ENCODE measurements around the gene ZNF445. TPM values are rescaled to one million over a fixed set of nuclear protein-coding genes. Genes with fewer than 3 reads are reported as not detected.
"Not testable (repeated sequence)": the region's sequence is repeated elsewhere in the genome, so short reads cannot be mapped to it uniquely, and the experiment has no call there.

Gene ZNF445
- total RNA-seq = 10.5 TPM

DNA sequence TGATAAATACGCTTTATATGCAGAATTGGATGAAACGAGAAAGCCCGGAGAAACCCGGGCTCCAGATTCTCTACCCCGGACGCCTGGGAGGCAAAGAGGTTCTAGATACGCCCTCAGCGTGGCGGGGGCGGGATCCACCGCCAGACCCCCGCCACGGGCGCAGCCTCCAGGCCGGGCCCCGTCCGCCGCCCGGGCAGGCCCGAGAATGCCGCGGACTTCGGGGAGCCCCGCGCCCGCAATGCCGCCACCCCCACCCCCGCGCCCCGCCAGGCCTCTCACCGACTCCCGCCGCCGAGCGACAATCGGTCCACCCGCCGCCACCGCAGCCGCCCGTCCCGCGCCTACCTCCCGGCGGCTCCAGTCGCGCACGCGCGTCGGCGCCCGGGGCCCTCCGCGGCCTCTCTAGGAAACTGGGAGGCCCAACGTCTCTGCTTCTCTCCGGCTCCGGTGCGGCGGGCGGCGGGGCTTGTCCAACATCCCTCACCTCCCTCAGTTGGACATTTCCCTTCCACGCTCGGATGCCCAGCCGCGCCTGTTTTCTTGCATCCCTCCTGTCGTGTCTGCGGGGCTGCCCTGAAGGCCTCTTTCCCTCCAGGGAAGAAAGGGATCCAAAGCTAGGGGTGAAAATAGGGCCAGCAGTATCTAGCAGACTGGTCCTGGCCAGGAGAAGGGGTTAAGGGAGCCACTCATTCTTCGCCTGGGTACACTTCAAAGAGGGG is at the start of gene ZNF445:
TSS of gene ZNF445 (minus strand) at position 359 of the 719 bp plus-strand sequence. CDS start 22,121 bp downstream, outside the sequence.
- peak; percentile 45 to 85 (median 79) for DNase-seq (ENCODE audit: low read depth in 2 of 3, low spot score in 2 of 3)

DNA sequence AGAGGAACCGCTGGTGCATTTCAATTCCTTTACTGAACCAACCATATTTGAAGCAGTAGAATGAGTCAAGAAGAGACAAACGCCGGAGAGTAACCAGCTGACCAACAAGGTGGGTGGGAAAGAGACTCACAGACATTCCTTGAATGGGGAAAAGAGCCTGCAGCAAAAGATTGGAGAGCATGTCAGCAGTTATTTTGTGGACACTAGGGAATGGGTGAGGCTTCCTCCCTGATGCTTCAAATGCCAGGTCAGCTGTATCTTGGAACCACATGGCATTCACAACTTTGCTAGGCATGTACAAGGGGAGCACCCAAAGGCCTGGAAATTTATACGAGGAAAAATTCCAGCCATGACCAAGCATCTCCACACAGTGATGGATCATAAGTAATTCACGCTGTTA is 47.6 kb upstream of the ZNF445 start:
- no peak for DNase-seq (ENCODE audit: low read depth in 2 of 3, low spot score in 2 of 3)

DNA sequence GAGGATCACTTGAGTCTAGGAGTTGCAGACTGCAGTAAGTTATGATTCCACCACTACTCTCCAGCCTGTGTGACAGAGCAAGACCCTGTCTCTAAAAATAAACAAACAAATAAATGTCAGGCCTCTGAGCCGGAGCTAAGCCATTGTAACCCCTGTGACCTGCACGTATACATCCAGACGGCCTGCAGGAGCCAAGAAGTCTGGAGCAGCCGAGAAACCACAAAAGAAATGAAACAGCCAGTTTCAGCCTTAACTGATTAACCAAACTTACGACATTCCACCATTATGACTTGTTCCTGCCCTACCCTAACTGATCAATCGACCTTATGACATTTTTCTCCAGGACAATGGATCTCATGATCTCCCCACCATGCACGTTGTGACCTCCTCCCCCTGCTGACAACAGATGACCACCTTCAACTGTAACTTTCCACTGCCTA is 45.0 kb upstream of the ZNF445 start:
- no peak for DNase-seq (ENCODE audit: low read depth in 2 of 3, low spot score in 2 of 3)

DNA sequence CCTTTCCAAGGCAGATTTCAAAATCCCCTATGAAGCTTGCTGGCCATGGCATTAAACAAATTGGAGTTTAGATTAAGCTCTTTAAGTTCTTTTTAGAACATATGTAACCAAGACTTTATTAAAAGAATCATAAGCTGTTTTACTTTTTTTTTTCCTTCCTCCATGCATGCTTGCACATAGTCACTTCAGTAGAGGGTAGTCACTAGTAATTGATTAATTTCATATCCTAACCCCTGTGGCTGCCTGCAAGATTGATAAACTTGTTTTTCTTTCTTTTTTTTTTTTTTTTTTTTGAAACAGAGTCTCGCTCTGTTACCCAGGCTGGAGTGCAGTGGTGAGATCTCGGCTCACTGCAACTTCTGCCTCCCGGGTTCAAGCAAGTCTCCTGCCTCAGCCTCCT is 44.3 kb upstream of the ZNF445 start:
- DNase-seq (ENCODE audit: low read depth in 2 of 3, low spot score in 2 of 3) = no peak

DNA sequence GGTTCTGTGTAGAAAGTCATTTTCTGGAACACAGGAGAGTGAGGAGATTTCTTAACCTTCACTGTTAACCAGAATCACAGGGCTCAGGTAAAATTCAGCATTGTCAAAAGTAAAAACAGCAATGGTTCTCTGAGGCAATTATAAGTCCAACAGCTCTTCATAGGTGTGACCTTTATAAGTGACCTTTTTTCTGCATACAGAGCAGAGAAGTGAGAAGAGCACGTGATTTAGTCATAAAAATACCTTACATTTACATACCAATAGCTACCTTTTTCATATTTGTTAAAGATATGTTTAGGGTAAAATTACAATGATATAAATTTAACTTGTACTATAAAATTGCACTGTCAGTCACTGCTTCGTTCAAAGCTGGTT is 41.3 kb upstream of the ZNF445 start:
- no peak for DNase-seq (ENCODE audit: low read depth in 2 of 3, low spot score in 2 of 3)

DNA sequence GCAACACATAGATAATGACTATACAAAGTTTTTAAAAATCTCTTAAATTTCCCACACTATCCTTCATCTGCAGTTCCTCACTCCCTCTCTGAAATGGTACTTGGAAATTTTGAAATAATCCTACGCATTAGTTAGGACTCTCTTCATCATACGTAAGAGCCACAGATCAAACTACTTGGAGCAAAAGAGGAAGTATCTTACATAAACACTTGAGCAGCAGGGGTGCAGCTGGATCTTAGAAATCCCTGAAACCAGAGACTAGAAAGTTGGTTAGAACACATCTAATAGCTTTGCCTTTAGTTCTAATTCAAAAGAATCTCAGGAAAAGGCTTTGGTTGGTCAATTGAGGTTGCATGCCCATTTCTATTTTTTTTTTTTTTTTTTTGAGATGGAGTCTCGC is 38.8 kb upstream of the ZNF445 start:
- peak in 2 of 3 donors; percentile 33 to 79 for DNase-seq (ENCODE audit: low read depth in 2 of 3, low spot score in 2 of 3)

DNA sequence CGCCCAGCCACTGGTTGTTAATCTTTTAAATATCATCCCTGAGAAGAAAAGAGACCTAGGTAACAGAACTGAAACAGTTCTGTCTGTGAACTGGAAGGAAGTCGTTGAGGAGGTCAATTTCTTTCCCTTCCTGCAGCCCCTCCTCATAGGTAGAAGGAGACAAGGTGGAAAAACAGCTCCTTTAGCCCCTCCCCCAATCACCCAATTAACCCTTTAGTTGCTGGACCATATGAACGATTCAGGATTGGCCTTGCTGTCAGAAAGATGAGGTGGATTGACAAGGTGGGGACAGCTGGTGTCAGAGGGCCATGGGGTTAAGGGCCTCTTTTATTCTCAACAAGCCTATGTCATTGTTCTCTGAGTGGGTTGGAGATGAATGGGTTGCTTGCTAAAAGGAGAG is 36.0 kb upstream of the ZNF445 start:
- no peak for DNase-seq (ENCODE audit: low read depth in 2 of 3, low spot score in 2 of 3)

DNA sequence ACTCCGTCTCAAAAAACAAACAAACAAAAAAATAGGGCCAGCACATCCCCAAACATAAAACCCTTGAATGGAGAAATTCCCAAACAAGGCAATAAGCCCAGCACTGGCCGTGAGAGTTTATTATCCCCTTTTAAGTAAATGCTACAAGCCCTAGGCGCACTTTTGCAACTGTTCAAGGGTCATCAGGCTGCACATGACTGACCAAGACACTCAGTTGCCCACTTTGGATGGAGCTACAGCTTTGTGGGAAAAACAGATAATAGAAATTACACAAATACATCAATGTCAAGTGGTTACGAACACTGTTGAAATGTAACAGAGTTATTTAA is 33.7 kb upstream of the ZNF445 start:
- no peak for DNase-seq (ENCODE audit: low read depth in 2 of 3, low spot score in 2 of 3)

DNA sequence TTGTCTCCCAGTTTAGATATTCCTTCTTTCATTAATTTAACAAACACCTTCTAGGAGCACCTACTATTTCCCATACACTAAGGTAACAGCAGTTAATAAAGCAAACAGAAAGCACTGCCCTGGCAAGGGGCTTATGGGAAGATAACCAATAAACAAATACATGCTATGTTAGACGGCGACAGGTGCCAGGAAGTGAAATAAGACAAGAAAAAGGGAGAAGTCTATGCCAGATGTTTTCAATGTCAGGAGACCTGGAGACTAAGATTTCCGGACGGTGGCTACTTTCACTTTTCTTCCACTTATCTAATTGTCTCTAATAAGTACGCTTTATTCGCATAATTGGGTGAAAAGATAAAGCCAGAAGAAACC is 32.5 kb upstream of the ZNF445 start:
- DNase-seq (ENCODE audit: low read depth in 2 of 3, low spot score in 2 of 3) = peak in 2 of 3 donors; percentile 58 to 82

DNA sequence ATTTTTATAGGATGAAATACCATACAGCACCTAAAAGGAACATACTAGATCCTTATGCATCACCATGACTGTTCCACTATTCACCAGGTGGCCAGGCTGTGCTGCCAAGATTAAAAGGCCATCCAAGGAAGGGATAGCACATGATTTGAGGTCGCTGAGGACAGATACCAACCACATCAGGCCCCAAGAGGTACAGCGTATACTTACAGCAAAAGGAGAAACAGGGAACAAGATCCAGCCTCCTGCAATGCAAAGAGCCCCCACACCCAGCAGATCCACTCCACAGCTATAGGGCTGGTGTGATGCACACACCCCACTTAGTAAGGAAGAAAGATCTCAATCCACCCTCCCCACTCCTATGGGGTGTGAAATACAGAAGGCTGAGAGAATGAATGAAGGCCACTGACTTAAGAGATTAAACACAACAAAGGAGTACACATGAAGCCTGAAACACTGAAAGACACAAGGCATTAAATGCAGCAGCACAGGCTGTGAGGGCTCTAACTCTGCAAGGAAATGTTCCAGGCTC is 32.0 kb upstream of the ZNF445 start:
- peak in 2 of 3 donors; percentile 19 to 46 for DNase-seq (ENCODE audit: low read depth in 2 of 3, low spot score in 2 of 3)

DNA sequence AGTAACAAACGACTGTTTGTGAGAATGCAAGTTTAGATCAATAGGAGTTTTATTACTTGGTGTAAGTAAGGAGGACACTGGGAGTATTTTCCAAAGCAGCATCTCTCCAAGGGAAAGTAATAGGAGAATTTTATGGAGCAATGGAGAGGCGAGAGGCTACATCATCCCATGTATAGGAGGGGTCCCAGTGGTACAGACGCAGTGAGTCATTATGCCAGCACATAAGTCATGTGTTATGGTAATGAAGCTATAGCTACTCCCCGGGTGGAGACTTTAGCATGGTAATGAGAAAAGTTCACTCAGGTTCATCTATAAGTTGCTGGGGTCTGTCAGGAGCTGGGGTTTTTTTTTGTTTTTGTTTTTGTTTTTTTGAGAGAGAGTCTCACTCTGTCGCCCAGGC is 29.5 kb upstream of the ZNF445 start:
- DNase-seq (ENCODE audit: low read depth in 2 of 3, low spot score in 2 of 3) = no peak

DNA sequence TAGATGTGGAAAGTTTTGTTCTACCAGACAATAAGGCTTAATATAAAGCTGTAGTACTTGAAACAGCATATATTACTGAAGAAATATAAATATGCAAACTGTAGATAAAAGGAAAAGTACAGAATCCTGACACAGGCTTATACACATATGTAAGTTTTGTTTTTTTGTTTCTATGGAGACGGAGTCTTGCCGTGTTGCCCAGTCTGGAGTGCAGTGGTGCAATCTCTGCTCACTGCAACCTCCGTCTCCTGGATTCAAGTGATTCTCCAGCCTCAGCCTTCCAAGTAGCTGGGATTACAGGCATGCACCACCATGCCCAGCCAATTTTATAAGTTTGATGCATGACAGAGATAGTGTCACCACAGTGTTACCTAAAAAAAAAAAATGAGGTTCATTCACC is 29.1 kb upstream of the ZNF445 start:
- no peak for DNase-seq (ENCODE audit: low read depth in 2 of 3, low spot score in 2 of 3)

DNA sequence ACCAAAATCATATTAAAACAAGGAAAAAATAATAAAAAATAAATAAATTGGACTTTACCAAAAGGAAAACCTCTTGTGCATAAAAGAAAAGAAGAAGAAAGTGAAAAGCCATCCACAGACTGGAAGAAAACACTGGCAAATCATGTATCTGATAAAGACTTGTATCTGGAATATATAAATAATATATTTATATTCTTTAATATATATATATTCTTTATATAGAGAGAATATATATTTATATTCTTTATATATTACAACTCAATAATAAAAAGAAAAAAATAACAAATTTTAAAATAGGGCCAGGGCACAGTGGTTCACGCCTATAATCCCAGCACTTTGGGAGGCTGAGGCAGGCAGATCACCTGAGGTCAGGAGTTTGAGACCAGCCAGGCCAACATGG is 27.1 kb upstream of the ZNF445 start:
- DNase-seq (ENCODE audit: low read depth in 2 of 3, low spot score in 2 of 3) = no peak

DNA sequence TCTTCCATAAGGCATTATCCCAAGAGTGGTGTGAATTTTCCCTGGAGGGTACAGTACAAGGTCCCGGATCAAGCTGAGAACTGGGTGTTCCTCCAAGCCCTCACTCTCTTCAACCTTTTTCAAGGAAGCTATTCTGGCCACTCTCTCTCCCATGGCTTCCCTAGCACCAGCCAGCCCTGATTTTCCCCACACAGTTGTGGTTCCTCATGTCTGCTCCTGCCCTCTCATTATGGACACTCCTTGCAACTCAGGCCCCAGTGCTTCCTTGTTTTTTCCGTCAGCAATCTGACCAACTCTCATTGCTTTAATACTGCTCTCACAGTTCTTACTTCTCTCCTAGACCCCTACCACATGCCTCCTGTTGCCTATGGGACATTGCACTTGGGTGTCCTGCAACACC is 25.7 kb upstream of the ZNF445 start:
- not testable (repeated sequence) for DNase-seq (ENCODE audit: low read depth in 2 of 3, low spot score in 2 of 3)

DNA sequence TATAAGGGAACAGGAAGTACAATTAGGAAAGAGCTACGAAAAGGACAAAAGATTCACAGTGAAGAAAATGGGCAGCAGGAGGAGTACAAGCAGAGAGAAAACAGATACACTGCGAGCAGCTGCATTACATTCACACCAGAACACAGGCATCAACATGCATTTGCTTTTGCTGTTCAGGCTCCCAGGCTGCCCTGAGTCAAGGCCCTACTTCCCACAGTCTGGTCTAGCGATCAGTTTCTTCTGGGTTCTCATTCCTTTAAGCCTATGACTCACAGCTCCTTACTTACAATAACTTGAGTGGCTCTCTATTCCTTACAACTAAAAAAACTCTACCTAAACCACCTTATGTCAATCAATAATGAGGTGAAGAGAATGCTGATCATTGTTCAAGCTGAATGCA is 24.5 kb upstream of the ZNF445 start:
- no peak for DNase-seq (ENCODE audit: low read depth in 2 of 3, low spot score in 2 of 3)

DNA sequence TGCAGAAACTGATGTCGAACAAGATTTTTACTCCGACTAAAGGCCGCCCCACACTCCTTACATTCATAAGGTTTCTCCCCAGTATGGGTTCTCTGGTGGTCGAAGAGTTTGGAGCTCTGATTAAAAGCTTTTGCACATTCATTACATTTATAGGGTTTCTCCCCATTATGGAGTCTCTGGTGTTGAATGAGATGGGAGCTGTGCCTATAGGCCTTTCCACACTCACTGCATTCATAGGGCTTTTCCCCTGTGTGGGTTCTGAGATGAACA is 22.4 kb upstream of the ZNF445 start:
- DNase-seq (ENCODE audit: low read depth in 2 of 3, low spot score in 2 of 3) = not testable (repeated sequence)

DNA sequence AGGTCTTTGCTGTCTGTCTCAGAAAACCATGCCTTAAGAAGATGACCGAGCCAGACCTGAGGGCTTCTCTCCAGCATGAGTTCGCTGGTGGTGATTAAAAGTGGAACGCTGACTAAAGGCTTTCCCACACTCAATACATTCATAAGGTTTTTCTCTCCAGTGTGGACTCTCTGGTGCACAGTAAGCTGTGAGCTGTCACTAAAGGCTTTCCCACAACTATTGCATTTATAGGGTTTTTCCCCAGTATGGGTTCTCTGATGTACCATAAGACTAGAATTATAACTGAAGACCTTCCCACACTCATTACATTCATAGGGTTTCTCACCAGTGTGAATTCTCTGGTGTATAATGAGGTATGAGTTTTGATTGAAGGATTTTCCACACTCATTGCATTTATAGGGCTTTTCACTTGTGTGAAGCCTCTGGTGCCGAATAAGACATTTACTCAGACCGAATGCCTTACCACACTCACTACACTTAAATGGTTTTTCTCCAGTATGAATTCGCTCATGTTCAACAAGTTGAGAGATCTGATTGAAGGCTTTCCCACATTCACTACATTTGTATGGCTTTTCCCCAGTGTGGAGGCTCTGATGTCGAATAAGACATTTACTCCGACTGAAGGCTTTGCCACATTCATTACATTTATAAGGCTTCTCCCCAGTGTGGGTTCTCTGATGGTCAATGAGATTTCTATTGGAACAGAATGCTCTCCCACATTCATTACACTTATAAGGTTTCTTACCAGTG is 21.9 kb upstream of the ZNF445 start:
- DNase-seq (ENCODE audit: low read depth in 2 of 3, low spot score in 2 of 3) = no peak

DNA sequence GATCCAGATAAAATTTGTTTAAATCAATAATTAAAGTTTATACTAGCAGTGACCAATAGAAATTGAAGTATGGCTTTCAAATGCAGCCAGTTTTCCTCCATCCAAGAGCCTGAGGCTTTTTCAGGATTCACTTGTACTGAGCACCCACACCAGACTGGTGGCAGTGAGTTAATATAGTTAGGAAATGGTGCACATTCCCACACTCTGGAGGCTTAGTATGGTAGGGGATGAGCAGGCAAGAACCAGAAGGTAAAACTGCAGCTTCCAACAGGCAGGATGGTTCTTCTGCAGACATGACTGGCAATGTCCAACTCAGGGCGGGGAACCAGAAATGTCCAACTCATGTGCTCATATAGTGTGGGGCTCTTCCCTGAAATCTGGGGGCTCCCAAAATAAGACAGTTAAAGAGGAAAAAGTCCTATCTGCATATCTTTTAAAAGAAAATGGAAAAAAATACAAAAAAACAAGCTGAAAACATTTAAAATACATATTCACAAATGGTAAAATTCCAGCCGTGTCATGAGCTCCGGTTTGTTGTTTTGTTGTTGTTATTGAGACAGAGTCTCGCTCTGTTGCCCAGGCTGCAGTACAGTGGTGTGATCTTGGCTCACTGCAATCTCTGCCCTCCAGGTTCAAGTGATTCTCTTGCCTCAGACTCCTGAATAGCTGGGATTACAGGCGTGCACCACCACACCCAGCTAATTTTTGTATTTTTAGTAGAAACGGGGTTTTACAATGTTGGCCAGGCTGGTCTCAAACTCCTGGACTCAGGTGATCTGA is 18.4 kb upstream of the ZNF445 start:
- no peak for DNase-seq (ENCODE audit: low read depth in 2 of 3, low spot score in 2 of 3)

DNA sequence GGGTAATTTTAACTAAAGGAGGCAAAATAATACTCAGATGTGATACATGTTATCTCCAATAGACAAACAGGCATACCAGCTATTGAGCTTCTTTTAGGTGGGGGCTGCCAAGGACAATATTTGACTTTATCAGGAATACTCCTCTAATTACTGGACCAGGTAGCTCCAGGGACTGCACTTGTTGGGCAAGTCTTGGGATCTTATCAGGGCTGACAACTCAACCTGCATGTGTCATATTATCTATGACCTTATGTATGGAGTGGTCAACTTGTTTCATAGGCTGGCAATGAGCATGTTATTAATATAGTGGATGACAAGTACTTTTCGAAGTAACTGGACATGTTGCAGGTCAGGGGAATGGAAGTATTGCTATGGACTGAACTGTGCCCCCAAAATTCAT is 15.0 kb upstream of the ZNF445 start:
- no peak for DNase-seq (ENCODE audit: low read depth in 2 of 3, low spot score in 2 of 3)

DNA sequence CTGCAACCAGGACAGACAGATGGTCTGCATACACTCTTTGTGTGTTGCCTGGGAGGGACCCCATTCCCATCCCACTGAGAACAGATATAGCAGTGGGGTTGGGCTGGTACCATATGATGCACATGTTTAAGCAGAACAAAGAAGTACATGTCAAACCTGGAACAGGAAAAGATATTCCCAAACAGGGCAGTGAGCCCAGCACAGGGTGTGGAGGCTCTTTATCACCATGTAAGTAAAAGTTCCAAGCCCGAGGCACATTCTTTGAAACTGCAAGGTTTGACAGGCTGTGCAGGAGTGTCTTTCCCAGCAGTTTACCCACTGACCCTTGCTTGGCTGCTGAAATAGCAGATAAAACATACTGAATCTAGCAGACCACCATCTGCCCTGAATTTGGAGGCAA is 5.3 kb upstream of the ZNF445 start:
- DNase-seq (ENCODE audit: low read depth in 2 of 3, low spot score in 2 of 3) = no peak

DNA sequence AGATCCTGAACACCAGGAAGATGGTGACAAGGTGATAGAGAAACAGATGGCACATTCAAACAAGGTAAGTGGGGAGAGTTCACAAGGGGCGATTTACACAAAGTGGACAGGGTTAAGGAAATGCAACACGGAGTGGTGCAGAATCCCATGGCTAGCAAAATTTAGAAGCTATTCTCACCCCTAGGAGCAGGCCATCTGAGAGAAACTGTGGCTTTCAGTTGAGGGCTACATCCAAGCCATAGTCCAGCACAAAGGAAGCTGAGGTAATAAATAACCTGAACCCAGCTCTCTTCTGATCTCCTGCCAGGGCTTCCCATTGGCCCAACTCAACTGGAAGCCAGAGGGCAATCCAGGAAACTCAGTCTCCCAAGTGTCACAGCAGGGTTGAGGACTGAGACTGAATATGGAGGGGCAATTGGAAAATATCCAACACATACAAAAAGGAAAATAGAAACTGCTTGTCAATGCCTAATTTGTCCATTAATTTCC is 1.2 kb upstream of the ZNF445 start:
- no peak for DNase-seq (ENCODE audit: low read depth in 2 of 3, low spot score in 2 of 3)

DNA sequence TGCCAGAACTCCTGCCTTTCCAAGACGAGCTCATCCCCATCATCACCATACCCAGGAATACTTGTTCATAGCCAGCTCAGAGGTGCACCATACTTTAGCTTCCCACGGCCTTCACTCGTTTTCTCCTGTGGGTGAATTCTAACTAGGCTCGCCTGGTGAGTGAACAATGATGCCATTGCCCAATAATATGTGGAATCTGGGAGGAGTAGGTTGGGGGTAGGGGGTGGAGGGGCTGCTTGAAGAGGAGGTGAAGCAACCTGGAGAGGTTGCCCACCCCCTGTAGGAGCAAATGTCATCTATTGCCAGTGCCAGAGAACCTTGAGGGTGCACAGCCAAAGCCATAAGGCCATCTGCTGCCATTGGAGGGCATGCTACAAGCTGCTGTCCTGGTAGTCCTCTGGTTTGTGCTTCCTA is 592 bp upstream of the ZNF445 start:
- no peak for DNase-seq (ENCODE audit: low read depth in 2 of 3, low spot score in 2 of 3)
